Measurements from ENCODE around the gene TSPEAR.

GRCh38 chr21:44462834-44463200, 248.6 kb downstream of the TSPEAR start:
- no peak for TF ChIP-seq FOXM1 (IDR thresholded peaks at IDR 0.05; ENCODE audit: borderline replicate concordance)
- no peak for TF ChIP-seq FOXK2 (IDR thresholded peaks at IDR 0.05)
- no peak for TF ChIP-seq TARDBP (IDR thresholded peaks at IDR 0.05)
- TF ChIP-seq CTBP1 (IDR thresholded peaks at IDR 0.05; ENCODE audit: borderline replicate concordance), result no peak
- TF ChIP-seq BHLHE40 (IDR thresholded peaks at IDR 0.05; ENCODE audit: borderline replicate concordance), result no peak
- no peak for TF ChIP-seq PKNOX1 (IDR thresholded peaks at IDR 0.05)
- no peak for TF ChIP-seq SP1 (IDR thresholded peaks at IDR 0.05)
- TF ChIP-seq ZNF384 (IDR thresholded peaks at IDR 0.05), result no peak
- no peak for TF ChIP-seq ARNT (IDR thresholded peaks at IDR 0.05)
- no peak for TF ChIP-seq NFRKB (IDR thresholded peaks at IDR 0.05)
- TF ChIP-seq L3MBTL2 (conservative IDR thresholded peaks at IDR 0.05), result no peak
- TF ChIP-seq ELF4 (IDR thresholded peaks at IDR 0.05), result no peak
- TF ChIP-seq FOXA1 (IDR thresholded peaks at IDR 0.05), result no peak

Measured in HEK293T (cell line).